Left renal cortex interstitium (tissue), 4 donors: Measurements from ENCODE around the gene THSD8. TPM values are rescaled to one million over a fixed set of nuclear protein-coding genes. Genes with fewer than 3 reads are reported as not detected.
"Not testable (repeated sequence)": the region's sequence is repeated elsewhere in the genome, so short reads cannot be mapped to it uniquely, and the experiment has no call there.

Source experiments
- DNase-seq, 4 donors: peaks; one replicate each; pipeline ENCODE4 v3.0.0-alpha.2; 2013; ENCODE audit warnings: low read depth in 4 of 4, low spot score in 2 of 4, missing footprints in 1 of 4
- polyA plus RNA-seq, 4 donors: library from polyadenylated mRNA; unstranded; fragments of 120-200 nt; gene quantifications; one replicate each; pipeline ENCODE4 v1.2.1, GENCODE V29; 2013; ENCODE audit not compliant: insufficient read length in 4 of 4

The THSD8 gene
- polyA plus RNA-seq, 4 donors: 5.4 to 10.8 (median 8.0) TPM

- DNase-seq: no peak
Measured at GRCh38 chr19:12792051-12792852, 9.6 kb upstream of the THSD8 start.

DNA sequence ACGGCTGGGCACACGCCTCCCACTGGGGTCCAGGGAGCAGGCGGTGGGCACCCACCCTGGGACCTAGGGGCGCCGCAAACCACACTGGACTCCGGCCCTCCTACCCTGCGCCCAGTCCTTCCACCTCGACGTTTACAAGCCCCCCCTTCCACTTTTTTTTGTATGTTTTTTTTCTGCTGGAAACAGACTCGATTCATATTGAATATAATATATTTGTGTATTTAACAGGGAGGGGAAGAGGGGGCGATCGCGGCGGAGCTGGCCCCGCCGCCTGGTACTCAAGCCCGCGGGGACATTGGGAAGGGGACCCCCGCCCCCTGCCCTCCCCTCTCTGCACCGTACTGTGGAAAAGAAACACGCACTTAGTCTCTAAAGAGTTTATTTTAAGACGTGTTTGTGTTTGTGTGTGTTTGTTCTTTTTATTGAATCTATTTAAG is 9.0 kb upstream of the THSD8 start:
- no peak for DNase-seq

- peak in 1 of 4 donors; percentile 88 for DNase-seq
Measured at GRCh38 chr19:12793290-12794195, 8.3 kb upstream of the THSD8 start.

- no peak for DNase-seq
Measured at GRCh38 chr19:12794196-12794941, 7.5 kb upstream of the THSD8 start.

DNA sequence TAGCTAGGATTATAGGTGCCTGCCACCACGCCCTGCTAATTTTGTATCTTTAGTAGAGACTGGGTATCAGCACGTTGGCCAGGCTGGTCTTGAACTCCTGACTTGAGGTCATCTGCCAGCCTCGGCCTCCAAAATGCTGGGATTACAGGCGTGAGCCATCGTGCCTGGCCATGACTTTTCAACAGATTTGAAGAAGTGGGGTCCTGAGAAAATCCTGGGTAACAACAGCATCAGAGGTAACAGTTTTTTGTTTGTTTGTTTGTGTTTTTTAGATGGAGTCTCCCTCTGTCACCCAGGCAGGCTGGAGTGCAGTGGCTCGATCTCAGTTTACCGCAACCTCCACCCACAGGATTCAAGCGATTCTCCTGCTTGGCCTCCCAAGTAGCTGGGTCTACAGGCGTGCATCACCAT is 6.9 kb upstream of the THSD8 start:
- no peak for DNase-seq

DNA sequence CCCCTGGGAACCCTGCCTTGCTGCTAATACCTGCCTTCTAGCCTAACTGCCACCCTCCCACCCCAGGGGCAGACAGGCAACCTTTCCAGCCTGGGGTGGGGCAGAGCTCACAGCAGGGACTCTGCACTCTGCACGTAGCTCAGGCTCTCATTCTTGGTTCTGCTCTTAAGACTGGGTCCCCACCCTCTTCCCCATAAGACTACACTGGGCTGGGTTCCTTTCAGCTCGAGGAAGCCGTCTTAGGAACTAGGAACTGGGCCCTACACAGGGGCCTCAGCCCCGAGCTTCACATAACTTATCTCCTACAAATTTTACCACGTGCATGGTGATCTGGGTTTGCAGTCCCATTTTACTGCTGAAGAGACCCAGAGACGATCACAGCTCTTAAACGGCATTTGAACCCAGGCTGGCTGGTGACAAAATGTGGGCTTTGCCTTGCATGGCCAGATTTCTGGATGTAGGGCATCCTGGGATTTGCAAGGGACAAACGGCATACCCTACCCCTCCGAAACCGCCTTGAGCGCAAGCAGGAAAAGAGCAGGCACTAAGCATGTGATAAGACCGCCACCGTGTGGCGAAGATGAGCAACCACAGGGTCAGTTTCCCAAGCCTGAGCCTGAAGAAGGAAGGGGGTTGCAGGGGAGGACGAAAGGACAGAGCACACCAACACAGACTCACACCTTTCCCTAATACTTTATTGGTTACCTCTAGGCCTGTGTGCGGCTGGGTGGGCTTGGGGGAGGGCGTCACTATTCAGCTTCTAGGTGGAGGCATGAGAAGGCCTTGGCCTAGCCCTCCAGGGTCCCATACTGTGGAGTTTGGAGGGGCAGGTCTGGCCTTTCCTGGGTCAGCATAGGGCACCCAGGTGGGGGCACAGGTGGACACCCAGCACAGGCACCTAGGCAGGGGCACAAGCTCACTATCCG is 5.5 kb upstream of the THSD8 start:
- DNase-seq: no peak

- no peak for DNase-seq
Measured at GRCh38 chr19:12797141-12797587, 4.7 kb upstream of the THSD8 start.

- not testable (repeated sequence) for DNase-seq
Measured at GRCh38 chr19:12797607-12798006, 4.3 kb upstream of the THSD8 start.

DNA sequence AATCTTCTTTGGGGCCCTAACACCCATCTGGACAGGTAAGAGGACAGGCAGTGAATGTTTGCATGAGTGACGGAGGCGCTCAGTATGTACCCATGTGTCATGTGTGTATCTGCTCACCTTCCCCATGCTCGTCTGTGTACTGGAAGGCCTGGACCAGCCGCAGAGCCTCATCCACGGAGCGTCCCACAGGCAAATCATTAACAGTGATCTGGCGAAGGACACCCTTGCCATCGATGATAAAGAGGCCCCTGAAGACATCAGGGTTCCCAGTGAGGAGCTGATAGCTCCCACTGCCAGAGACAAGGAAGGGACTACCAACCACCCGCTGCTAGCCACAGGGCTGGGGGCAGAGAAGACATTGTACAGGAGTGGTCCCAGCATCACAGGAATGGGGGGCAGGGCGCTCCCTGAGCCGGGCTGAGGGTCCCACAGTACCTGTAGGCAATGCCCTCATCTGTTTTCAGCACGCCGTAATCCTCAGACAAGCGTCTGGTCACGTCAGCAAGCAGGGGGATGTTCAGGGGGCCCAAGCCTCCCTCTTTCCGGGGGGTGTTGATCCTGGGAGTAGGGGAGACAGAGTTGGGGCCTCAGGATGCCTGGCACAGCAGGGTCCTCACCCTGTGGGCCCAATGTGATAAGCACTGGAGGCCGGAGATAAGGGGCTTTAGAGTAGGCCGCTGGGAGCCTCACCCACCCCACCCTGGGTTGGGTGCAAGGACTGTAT is 2.0 kb upstream of the THSD8 start:
- DNase-seq: no peak

DNA sequence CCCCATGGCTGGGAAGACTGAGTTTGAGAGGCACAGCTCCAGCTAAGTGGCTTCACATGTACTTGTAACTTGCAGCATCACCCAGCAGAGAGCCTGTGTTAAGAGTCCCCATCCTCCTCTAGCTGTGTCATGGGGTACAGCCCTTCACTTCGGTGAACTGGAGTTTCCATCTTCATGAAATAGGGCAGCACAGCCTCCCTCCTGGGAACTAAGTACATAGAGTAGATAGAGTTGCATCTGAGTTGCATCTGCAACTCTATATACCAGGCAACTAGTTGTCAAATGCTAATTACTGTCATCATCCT is 1.5 kb upstream of the THSD8 start:
- DNase-seq: no peak

DNA sequence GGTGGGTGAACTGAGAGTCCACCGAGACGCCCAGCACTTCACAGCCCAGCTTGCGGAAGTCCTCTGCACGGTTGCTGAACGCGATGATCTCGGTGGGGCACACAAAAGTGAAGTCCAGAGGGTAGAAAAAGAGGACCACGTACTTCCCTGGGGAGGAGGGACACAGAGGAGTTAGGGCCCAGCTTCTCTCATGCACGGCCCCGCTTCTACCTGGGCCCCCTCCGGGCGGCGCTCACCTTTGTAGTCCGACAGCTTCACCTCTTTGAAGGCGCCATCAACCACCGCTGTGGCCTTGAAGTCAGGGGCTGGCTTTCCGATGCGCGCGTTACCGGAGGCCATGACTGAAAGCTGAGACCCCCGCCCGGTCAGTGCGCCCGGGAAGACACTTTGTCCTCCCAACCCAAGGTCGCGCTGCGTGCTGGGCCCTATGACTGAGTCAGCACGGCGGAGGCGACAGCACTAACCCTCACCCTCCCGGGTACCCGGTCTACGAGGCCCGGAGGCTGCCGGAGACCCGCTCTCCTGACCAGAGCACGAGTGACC is 875 bp upstream of the THSD8 start:
- no peak for DNase-seq

GRCh38 chr19:12802267-12803106 is 618 bp downstream of the THSD8 start:
- DNase-seq: no peak

GRCh38 chr19:12804051-12804450 is 2.2 kb downstream of the THSD8 start:
- DNase-seq: no peak

DNA sequence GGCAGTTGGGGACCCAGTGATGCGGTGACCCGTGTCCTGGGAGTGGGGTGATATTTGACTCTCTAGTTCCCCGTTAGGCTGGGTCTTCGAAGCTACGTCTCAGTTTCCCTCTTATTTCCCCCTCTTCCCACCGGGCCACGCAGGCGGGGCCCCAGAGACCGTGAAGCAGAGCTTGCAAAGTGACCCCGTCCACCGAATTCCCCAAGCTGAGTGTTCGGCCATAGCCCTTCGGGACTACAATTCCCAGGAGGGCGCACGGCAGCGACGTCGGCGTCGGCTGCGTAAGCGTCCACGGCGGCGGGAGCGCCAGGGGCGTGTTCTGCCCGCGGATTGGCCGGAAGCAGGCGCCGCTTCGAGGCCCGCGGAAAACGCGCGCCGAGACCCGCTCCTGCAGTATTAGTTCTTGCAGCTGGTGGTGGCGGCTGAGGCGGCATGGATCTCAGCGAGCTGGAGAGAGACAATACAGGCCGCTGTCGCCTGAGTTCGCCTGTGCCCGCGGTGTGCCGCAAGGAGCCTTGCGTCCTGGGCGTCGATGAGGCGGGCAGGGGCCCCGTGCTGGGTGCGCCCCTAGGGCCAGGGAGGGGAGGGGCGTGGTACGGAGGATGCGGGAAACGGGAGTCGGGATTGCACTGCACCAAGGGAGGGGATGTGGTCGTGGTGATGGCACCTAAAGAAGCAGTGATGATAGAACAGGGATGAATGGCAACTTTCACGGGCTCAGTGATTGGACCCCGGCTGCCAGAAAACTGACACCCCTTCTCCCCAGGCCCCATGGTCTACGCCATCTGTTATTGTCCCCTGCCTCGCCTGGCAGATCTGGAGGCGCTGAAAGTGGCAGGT is 4.6 kb downstream of the THSD8 start, which contains the start of gene RNASEH2A:
Gene RNASEH2A, plus strand, starts transcription at position 343 of the 840 bp plus-strand sequence. Its CDS starts 90 bp downstream, at position 433.
- peak in 1 of 4 donors; percentile 83 for DNase-seq

- no peak for DNase-seq
Measured at GRCh38 chr19:12815088-12815487, 13.2 kb downstream of the THSD8 start.

DNA sequence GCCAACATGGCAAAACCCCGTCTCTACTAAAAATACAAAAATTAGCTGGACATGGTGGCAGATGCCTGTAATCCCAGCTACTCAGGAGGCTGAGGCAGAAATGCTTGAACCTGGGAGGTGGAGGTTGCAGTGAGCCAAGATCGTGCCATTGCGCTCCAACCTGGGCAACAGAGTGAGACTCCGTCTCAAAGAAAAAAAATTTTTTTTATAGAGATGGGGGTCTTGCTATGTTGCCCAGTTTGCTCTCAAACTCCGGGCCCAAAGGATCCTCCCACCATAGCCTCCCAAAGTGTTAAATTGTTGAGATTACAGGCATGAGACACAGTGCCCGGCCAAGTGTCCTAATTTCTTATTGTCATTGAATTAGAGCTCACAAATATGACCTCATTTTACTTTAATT is 15.3 kb downstream of the THSD8 start:
- not testable (repeated sequence) for DNase-seq

DNA sequence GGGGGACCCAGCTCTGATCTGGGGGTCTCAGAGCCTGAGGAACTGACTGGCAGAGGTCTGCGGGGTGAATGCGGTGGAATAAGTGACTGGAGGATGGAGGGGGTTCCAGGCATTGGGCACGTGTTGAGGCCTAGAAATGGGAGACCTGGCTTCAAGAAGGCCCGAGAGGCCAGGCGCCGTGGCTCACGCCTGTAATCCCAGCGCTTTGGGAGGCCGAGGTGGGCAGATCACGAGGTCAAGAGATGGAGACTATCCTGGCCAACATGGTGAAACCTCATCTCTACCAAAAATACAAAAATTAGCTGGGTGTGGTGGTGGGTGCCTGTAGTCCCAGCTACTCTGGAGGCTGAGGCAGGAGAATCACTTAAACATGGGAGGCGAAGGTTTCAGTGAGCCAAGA is 15.9 kb downstream of the THSD8 start:
- DNase-seq: not testable (repeated sequence)
